GM23338 (cell line): ENCODE results near the gene METTL6. TPM values are rescaled to one million over a fixed set of nuclear protein-coding genes. Genes with fewer than 3 reads are reported as not detected.

ENCODE experiments used
- ATAC-seq: fragments of 200-7000 bp; cut with Tn5 transposase; 3 replicates; pipeline ENCODE4 v1.9.1; 2020
- DNase-seq: peaks from one replicate; pipeline ENCODE4 v3.0.0-alpha.2; 2015; ENCODE audit warnings: low spot score
- H2AFZ ChIP-seq: fragments of 200-600 bp; sonication (generic); 2 replicates; pipeline ENCODE4 v1.8.0; 2016; ENCODE audit warnings: antibody characterized with exemption, mild to moderate bottlenecking, moderate library complexity
- H3F3A ChIP-seq: fragments of 200-600 bp; sonication (generic); replicated peaks from 2 replicates; pipeline ENCODE4 v1.8.0; 2017; ENCODE audit warnings: antibody characterized with exemption, mixed run types, low read depth
- H3K27ac ChIP-seq: fragments of 200-600 bp; sonication (generic); 2 replicates; pipeline ENCODE4 v1.6.1; 2016; ENCODE audit warnings: low read depth
- H3K27me3 ChIP-seq: fragments of 200-600 bp; sonication (generic); 2 replicates; pipeline ENCODE4 v1.8.0; 2016; ENCODE audit warnings: mild to moderate bottlenecking, mixed run types, moderate library complexity; ENCODE audit not compliant: insufficient read depth
- H3K36me3 ChIP-seq: fragments of 200-600 bp; sonication (generic); 2 replicates; pipeline ENCODE4 v1.8.0; 2016; ENCODE audit warnings: mild to moderate bottlenecking; ENCODE audit not compliant: insufficient read depth
- H3K4me1 ChIP-seq: fragments of 200-600 bp; sonication (generic); 2 replicates; pipeline ENCODE4 v1.8.0; 2016; ENCODE audit warnings: mild to moderate bottlenecking, moderate library complexity; ENCODE audit not compliant: insufficient read depth
- H3K4me2 ChIP-seq: fragments of 200-600 bp; sonication (generic); 2 replicates; pipeline ENCODE4 v1.7.1; 2017; ENCODE audit warnings: mixed run types
- H3K4me3 ChIP-seq: fragments of 200-600 bp; sonication (generic); 2 replicates; pipeline ENCODE4 v1.6.1; 2016; ENCODE audit warnings: mixed run types
- H3K79me2 ChIP-seq: fragments of 200-600 bp; sonication (generic); replicated peaks from 2 replicates; pipeline ENCODE4 v1.8.0; 2017; ENCODE audit warnings: mild to moderate bottlenecking; ENCODE audit not compliant: insufficient read depth
- H3K9me2 ChIP-seq: fragments of 200-600 bp; sonication (generic); 2 replicates; pipeline ENCODE4 v1.8.0; 2017; ENCODE audit not compliant: insufficient read depth
- H4K20me1 ChIP-seq: fragments of 200-600 bp; sonication (generic); replicated peaks from 2 replicates; pipeline ENCODE4 v1.8.0; 2017; ENCODE audit warnings: mild to moderate bottlenecking; ENCODE audit not compliant: insufficient read depth
- H3K27ac Mint-ChIP-seq: 2 replicates; pipeline ENCODE4 v1.8.0; 2020; ENCODE audit warnings: inconsistent platforms, mild to moderate bottlenecking, moderate library complexity, mixed read lengths
- H3K27me3 Mint-ChIP-seq: 3 replicates; pipeline ENCODE4 v1.8.0; 2022; ENCODE audit warnings: low read depth, mild to moderate bottlenecking, moderate library complexity, mixed read lengths, inconsistent platforms; ENCODE audit not compliant: insufficient read depth, poor library complexity
- H3K36me3 Mint-ChIP-seq: 3 replicates; pipeline ENCODE4 v1.8.0; 2021; ENCODE audit warnings: low read depth, mild to moderate bottlenecking, inconsistent platforms, moderate library complexity, mixed read lengths
- H3K4me1 Mint-ChIP-seq: 3 replicates; pipeline ENCODE4 v1.8.0; 2020; ENCODE audit warnings: mild to moderate bottlenecking, inconsistent platforms, mixed read lengths
- H3K4me3 Mint-ChIP-seq: 3 replicates; pipeline ENCODE4 v1.8.0; 2021; ENCODE audit warnings: moderate library complexity, mild to moderate bottlenecking, inconsistent platforms, mixed read lengths
- H3K9me3 Mint-ChIP-seq: 3 replicates; pipeline ENCODE4 v1.8.0; 2020; ENCODE audit warnings: moderate library complexity, mild to moderate bottlenecking, inconsistent platforms, mixed read lengths
- CREB1 ChIP-seq: fragments of 250-450 bp; sonication (Bioruptor Pico); IDR thresholded peaks from 2 replicates; pipeline ENCODE4 v1.5.0; 2020; ENCODE audit warnings: low read depth, mild to moderate bottlenecking, moderate library complexity
- EZH2 ChIP-seq: fragments of 200-600 bp; sonication (generic); IDR thresholded peaks from one replicate; pipeline ENCODE4 v1.8.0; 2017; ENCODE audit warnings: antibody characterized with exemption, mild to moderate bottlenecking, low read depth; ENCODE audit not compliant: unreplicated experiment
- JUNB ChIP-seq: IDR thresholded peaks from one replicate; pipeline ENCODE4 v1.6.1; 2016; ENCODE audit warnings: antibody characterized with exemption; ENCODE audit not compliant: unreplicated experiment
- POLR2AphosphoS5 ChIP-seq: IDR thresholded peaks from 2 replicates; pipeline ENCODE4 v1.6.1; 2016; ENCODE audit warnings: antibody characterized with exemption, low read depth
- STAT1 ChIP-seq: IDR thresholded peaks from one replicate; pipeline ENCODE4 v1.6.1; 2016; ENCODE audit warnings: antibody characterized with exemption; ENCODE audit not compliant: unreplicated experiment
- ZNF331 ChIP-seq: fragments of 250-450 bp; sonication (Bioruptor Pico); IDR thresholded peaks from 2 replicates; pipeline ENCODE4 v1.5.0; 2020; ENCODE audit warnings: low read depth, mild to moderate bottlenecking, moderate library complexity
- polyA plus RNA-seq: library from polyadenylated mRNA; unstranded; fragments of >200 nt; fragmentation: Nextera tagmentation; extraction: Ambion mirVana; gene quantifications from 2 replicates; pipeline ENCODE4 v1.2.1, GENCODE V29; 2016
- total RNA-seq: library from RNA; depleted of rRNA; stranded (reverse); fragments of >200 nt; shearing (Covaris generic); gene quantifications from 2 replicates; pipeline ENCODE4 v1.2.3, GENCODE V29; 2014
- TF ChIP-seq, protein P1 (sequence below), 2 experiments: fragments of 200-600 bp in 1 of 2; sonication (generic) in 1 of 2; conservative IDR thresholded peaks; 2 replicates each; pipeline versions ENCODE4 v1.5.1 to v1.6.1; 2016 to 2017; ENCODE audit warnings: antibody characterized with exemption in 2 of 2, low read depth in 2 of 2, mild to moderate bottlenecking in 2 of 2, moderate library complexity in 1 of 2
- TF ChIP-seq, protein P2 (sequence below): IDR thresholded peaks from 2 replicates; pipeline ENCODE4 v1.6.1; 2016; ENCODE audit warnings: antibody characterized with exemption
- TF ChIP-seq, protein P3 (sequence below): fragments of 250-450 bp; sonication (Bioruptor Pico); IDR thresholded peaks from 2 replicates; pipeline ENCODE4 v1.5.0; 2020; ENCODE audit warnings: mild to moderate bottlenecking, moderate library complexity
- TF ChIP-seq, protein P4 (sequence below): IDR thresholded peaks from one replicate; pipeline ENCODE4 v1.6.1; 2018; ENCODE audit warnings: antibody characterized with exemption; ENCODE audit not compliant: unreplicated experiment

METTL6 gene
- total and polyA plus RNA-seq, 2 experiments from 2014 or later: 15.1 to 17.8 TPM

DNA sequence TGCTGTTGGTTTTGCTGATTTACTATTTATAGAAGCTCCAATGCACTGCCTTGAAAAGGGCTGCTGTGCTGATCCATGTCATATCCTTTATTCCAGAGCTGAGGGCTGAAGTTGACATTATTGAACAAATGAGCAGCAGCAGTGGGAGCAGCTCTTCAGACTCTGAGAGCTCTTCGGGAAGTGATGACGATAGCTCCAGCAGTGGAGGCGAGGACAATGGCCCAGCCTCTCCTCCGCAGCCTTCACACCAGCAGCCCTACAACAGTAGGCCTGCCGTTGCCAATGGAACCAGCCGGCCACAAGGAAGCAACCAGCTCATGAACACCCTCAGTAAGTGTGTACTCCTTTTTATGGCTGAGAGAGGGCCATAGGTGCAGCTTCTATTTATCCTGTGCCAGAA lies 8.9 kb upstream of the METTL6 start:
- Histone ChIP-seq H3K4me2 (no peak overlapping the region), H3K36me3 (peaks cover 83% of the 10 kb centered on the region), H4K20me1 (peaks cover 11% of the 10 kb centered on the region), H3K27ac (no peak overlapping the region), H3K4me3 (no peak overlapping the region), H3K9me2 (no peaks in the 10 kb centered on the region), H3K4me1 (no peaks in the 10 kb centered on the region), H3K27me3 (no peaks in the 10 kb centered on the region), H2AFZ (no peak overlapping the region), H3K79me2 (peaks cover 13% of the 10 kb centered on the region), H3F3A (no peaks in the 10 kb centered on the region)
- Mint-ChIP-seq H3K36me3 (peaks cover 82% of the 10 kb centered on the region), H3K4me3 (no peak overlapping the region), H3K27ac (no peak overlapping the region), H3K27me3 (no peaks in the 10 kb centered on the region), H3K4me1 (no peaks in the 10 kb centered on the region), H3K9me3 (no peaks in the 10 kb centered on the region)
- DNase-seq (no peak), ATAC-seq (no peak)
- TF ChIP-seq POLR2AphosphoS5: no peak
- TF ChIP-seq JUNB: no peak
- no peak for TF ChIP-seq ZNF331 (CRISPR knock-in tag)
- no peak for TF ChIP-seq CREB1 (CRISPR knock-in tag)
- no peak for TF ChIP-seq STAT1
- TF ChIP-seq EZH2: no peak
- TF ChIP-seq, protein P1, sequence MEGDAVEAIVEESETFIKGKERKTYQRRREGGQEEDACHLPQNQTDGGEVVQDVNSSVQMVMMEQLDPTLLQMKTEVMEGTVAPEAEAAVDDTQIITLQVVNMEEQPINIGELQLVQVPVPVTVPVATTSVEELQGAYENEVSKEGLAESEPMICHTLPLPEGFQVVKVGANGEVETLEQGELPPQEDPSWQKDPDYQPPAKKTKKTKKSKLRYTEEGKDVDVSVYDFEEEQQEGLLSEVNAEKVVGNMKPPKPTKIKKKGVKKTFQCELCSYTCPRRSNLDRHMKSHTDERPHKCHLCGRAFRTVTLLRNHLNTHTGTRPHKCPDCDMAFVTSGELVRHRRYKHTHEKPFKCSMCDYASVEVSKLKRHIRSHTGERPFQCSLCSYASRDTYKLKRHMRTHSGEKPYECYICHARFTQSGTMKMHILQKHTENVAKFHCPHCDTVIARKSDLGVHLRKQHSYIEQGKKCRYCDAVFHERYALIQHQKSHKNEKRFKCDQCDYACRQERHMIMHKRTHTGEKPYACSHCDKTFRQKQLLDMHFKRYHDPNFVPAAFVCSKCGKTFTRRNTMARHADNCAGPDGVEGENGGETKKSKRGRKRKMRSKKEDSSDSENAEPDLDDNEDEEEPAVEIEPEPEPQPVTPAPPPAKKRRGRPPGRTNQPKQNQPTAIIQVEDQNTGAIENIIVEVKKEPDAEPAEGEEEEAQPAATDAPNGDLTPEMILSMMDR (conservative IDR thresholded peaks at IDR 0.05; ENCODE audit: low read depth in 2 of 2): no peak
- TF ChIP-seq, protein P2, sequence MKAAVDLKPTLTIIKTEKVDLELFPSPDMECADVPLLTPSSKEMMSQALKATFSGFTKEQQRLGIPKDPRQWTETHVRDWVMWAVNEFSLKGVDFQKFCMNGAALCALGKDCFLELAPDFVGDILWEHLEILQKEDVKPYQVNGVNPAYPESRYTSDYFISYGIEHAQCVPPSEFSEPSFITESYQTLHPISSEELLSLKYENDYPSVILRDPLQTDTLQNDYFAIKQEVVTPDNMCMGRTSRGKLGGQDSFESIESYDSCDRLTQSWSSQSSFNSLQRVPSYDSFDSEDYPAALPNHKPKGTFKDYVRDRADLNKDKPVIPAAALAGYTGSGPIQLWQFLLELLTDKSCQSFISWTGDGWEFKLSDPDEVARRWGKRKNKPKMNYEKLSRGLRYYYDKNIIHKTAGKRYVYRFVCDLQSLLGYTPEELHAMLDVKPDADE: no peak
- TF ChIP-seq, protein P3, sequence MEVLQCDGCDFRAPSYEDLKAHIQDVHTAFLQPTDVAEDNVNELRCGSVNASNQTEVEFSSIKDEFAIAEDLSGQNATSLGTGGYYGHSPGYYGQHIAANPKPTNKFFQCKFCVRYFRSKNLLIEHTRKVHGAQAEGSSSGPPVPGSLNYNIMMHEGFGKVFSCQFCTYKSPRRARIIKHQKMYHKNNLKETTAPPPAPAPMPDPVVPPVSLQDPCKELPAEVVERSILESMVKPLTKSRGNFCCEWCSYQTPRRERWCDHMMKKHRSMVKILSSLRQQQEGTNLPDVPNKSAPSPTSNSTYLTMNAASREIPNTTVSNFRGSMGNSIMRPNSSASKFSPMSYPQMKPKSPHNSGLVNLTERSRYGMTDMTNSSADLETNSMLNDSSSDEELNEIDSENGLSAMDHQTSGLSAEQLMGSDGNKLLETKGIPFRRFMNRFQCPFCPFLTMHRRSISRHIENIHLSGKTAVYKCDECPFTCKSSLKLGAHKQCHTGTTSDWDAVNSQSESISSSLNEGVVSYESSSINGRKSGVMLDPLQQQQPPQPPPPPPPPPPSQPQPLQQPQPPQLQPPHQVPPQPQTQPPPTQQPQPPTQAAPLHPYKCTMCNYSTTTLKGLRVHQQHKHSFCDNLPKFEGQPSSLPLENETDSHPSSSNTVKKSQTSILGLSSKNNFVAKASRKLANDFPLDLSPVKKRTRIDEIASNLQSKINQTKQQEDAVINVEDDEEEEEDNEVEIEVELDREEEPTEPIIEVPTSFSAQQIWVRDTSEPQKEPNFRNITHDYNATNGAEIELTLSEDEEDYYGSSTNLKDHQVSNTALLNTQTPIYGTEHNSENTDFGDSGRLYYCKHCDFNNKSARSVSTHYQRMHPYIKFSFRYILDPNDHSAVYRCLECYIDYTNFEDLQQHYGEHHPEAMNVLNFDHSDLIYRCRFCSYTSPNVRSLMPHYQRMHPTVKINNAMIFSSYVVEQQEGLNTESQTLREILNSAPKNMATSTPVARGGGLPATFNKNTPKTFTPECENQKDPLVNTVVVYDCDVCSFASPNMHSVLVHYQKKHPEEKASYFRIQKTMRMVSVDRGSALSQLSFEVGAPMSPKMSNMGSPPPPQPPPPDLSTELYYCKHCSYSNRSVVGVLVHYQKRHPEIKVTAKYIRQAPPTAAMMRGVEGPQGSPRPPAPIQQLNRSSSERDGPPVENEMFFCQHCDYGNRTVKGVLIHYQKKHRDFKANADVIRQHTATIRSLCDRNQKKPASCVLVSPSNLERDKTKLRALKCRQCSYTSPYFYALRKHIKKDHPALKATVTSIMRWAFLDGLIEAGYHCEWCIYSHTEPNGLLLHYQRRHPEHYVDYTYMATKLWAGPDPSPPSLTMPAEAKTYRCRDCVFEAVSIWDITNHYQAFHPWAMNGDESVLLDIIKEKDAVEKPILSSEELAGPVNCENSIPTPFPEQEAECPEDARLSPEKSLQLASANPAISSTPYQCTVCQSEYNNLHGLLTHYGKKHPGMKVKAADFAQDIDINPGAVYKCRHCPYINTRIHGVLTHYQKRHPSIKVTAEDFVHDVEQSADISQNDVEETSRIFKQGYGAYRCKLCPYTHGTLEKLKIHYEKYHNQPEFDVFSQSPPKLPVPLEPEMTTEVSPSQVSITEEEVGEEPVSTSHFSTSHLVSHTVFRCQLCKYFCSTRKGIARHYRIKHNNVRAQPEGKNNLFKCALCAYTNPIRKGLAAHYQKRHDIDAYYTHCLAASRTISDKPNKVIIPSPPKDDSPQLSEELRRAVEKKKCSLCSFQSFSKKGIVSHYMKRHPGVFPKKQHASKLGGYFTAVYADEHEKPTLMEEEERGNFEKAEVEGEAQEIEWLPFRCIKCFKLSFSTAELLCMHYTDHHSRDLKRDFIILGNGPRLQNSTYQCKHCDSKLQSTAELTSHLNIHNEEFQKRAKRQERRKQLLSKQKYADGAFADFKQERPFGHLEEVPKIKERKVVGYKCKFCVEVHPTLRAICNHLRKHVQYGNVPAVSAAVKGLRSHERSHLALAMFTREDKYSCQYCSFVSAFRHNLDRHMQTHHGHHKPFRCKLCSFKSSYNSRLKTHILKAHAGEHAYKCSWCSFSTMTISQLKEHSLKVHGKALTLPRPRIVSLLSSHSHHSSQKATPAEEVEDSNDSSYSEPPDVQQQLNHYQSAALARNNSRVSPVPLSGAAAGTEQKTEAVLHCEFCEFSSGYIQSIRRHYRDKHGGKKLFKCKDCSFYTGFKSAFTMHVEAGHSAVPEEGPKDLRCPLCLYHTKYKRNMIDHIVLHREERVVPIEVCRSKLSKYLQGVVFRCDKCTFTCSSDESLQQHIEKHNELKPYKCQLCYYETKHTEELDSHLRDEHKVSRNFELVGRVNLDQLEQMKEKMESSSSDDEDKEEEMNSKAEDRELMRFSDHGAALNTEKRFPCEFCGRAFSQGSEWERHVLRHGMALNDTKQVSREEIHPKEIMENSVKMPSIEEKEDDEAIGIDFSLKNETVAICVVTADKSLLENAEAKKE (CRISPR knock-in tag): no peak
- TF ChIP-seq, protein P4, sequence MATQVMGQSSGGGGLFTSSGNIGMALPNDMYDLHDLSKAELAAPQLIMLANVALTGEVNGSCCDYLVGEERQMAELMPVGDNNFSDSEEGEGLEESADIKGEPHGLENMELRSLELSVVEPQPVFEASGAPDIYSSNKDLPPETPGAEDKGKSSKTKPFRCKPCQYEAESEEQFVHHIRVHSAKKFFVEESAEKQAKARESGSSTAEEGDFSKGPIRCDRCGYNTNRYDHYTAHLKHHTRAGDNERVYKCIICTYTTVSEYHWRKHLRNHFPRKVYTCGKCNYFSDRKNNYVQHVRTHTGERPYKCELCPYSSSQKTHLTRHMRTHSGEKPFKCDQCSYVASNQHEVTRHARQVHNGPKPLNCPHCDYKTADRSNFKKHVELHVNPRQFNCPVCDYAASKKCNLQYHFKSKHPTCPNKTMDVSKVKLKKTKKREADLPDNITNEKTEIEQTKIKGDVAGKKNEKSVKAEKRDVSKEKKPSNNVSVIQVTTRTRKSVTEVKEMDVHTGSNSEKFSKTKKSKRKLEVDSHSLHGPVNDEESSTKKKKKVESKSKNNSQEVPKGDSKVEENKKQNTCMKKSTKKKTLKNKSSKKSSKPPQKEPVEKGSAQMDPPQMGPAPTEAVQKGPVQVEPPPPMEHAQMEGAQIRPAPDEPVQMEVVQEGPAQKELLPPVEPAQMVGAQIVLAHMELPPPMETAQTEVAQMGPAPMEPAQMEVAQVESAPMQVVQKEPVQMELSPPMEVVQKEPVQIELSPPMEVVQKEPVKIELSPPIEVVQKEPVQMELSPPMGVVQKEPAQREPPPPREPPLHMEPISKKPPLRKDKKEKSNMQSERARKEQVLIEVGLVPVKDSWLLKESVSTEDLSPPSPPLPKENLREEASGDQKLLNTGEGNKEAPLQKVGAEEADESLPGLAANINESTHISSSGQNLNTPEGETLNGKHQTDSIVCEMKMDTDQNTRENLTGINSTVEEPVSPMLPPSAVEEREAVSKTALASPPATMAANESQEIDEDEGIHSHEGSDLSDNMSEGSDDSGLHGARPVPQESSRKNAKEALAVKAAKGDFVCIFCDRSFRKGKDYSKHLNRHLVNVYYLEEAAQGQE: no peak
